Astrocyte of the spinal cord (primary cell): ENCODE measurements around the gene ESYT2.
"Not testable (repeated sequence)": the region's sequence is repeated elsewhere in the genome, so short reads cannot be mapped to it uniquely, and the experiment has no call there.

Experiments used
- DNase-seq: peaks from one replicate; pipeline ENCODE4 v3.0.0; 2011; ENCODE audit warnings: low read depth, low spot score
- H3K4me3 ChIP-seq: 2 replicates; pipeline ENCODE4 v1.5.1; 2011; ENCODE audit warnings: low read depth, mild to moderate bottlenecking, low read length, moderate library complexity
- in situ Hi-C: cut with HindIII; loops from 2 replicates; pipeline ENCODE4 v1.10.0; 2017; ENCODE audit warnings: low sequenced_read_pairs
- TF ChIP-seq, protein P1 (sequence below): IDR thresholded peaks from 2 replicates; pipeline ENCODE4 v1.5.1; 2012; ENCODE audit warnings: low read depth, mild to moderate bottlenecking, low read length, inconsistent platforms

ESYT2 gene

DNA sequence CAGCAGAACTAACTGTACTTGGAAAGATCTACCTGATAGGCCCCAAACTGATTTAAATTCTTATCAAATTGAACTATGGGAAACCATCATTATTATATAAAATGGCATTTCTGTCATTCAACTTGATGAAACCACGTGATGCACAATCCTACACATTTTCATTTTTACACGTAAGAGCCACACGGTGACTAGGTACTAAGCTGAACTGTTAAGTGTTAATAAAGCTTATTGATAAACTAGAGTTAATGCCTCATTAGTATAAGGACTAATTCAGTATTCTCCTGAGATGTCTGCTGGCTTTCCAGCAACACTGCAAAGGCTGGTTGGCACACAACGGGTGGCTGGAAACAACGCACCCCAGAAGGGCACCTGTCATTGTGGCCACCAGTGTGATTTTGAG lies 129.3 kb downstream of the ESYT2 start:
- DNase-seq, result no peak
- TF ChIP-seq, protein P1, sequence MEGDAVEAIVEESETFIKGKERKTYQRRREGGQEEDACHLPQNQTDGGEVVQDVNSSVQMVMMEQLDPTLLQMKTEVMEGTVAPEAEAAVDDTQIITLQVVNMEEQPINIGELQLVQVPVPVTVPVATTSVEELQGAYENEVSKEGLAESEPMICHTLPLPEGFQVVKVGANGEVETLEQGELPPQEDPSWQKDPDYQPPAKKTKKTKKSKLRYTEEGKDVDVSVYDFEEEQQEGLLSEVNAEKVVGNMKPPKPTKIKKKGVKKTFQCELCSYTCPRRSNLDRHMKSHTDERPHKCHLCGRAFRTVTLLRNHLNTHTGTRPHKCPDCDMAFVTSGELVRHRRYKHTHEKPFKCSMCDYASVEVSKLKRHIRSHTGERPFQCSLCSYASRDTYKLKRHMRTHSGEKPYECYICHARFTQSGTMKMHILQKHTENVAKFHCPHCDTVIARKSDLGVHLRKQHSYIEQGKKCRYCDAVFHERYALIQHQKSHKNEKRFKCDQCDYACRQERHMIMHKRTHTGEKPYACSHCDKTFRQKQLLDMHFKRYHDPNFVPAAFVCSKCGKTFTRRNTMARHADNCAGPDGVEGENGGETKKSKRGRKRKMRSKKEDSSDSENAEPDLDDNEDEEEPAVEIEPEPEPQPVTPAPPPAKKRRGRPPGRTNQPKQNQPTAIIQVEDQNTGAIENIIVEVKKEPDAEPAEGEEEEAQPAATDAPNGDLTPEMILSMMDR, result no peak
- H3K4me3 ChIP-seq, result no peak overlapping the region
- in situ Hi-C loops, result no loop called here

DNA sequence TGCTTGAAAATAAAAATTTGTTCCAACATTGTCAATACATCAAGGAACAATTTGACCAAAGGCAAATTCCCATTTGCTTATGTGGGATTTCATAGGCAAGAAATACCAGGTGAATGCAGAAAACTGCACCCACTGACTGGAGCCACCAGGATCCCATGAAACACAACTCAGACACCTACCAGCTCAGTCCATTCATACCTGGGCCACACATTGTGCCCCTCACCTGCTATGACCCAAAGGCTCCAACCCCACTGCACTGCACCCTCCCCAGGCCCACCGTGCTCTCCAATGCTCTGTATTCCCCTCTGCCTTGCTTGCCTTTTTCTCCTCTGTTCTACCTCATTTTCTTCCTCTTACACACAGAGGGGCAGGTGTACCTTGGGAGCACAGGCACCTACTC lies 130.0 kb downstream of the ESYT2 start:
- no peak for DNase-seq
- H3K4me3 ChIP-seq, result no peak overlapping the region
- TF ChIP-seq, protein P1, result no peak
- in situ Hi-C loops, result no loop called here

DNA sequence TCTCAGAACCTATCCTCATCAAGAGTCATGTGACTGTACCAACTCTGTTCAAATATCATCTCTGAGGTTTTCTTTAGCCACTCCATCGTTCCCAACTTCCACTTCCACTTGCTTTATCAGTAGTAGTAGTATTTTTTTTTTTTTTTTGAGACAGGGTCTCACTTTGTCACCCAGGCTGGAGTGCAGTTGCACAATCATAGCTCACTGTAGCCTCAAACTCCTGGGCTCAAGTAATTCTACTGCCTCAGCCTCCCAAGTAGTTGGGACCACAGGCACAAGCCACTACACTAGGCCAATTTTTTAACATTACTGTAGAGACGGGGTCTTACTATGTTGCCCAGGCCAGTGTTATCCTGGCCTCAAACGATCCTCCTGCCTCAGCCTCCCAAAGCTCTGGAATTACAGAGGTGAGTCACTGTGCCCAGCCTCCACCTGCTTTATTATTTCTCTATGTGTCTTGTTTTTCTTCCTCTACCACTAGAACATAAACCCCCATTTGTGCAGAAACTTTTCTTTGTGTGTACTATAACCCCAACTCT lies 130.6 kb downstream of the ESYT2 start:
- in situ Hi-C loops, result no loop called here
- H3K4me3 ChIP-seq, result no peak overlapping the region
- TF ChIP-seq, protein P1, result no peak
- no peak for DNase-seq

DNA sequence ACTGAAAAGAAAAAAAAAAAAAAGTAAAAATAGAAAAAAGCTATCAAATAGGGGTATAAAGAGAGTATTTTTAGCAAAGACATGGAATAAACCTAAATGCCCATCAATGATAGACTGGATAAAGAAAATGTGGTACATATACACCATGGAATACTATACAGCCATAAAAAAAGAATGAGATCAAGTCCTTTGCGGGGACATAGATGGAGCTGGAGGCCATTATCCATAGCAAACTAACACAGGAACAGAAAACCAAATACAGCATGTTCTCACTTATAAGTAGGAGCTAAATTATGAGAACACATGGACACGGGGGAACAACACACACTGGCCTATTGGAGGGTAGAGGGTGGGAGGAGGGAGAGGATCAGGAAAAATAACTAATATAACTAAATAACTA lies 131.7 kb downstream of the ESYT2 start:
- DNase-seq, H3K4me3 ChIP-seq, in situ Hi-C loops: not testable (repeated sequence)

DNA sequence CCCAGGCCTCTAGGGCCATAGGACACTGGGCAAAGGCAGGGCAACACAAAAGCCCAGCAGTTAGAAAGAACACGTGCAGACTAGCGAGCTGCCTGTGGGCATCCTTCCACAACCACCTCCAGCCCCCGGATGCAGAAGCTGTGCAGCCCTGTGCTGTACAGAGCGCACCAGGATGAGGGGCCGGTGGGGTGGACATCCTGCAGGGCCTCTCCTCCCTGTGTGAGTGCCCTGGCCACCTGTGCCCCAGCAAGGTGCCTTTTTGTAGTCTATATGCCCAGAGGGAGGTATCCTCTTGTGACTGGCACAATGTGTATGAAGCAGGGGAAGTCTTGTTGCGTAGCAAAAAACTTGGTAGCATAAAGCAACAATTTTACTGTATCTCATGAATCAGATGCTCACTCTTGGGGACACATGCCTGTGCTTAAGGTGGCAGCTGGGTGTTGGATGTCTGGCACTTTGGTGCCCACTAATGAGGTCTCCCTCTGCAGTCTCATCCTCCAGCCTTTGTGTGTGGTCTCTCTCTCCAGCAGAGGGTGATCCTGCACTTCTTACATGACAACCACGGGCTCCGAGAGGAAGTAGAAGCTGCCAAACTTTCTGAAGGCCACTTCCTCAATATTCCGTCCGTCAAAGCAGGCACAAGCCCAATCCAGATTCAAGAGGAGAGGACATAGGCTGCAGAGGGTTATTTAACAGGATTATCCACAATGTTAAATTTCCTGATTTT lies 133.4 kb downstream of the ESYT2 start:
- in situ Hi-C loops, result no loop called here
- DNase-seq, result peak; percentile 80
- TF ChIP-seq, protein P1, result peak; percentile 72
- no peak overlapping the region for H3K4me3 ChIP-seq

DNA sequence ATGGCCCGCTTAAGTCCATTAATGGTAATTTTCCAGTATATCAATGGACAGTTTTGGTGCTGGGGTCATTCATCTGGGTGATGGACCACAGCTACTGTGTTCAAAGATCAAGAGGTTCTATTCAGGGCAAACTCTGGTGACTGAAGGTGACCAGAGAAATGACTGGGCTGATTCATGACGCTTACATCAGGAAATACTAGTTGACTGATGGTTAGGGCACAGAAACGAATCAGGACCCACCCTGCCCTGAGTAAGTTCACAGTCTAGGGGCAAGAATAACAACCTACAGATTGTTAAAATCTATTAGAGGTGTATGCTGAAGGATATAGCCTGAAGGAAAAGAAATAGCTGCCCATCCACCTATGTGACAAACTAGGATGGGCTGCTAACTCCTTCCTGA lies 134.3 kb downstream of the ESYT2 start:
- no peak overlapping the region for H3K4me3 ChIP-seq
- in situ Hi-C loops, result no loop called here

DNA sequence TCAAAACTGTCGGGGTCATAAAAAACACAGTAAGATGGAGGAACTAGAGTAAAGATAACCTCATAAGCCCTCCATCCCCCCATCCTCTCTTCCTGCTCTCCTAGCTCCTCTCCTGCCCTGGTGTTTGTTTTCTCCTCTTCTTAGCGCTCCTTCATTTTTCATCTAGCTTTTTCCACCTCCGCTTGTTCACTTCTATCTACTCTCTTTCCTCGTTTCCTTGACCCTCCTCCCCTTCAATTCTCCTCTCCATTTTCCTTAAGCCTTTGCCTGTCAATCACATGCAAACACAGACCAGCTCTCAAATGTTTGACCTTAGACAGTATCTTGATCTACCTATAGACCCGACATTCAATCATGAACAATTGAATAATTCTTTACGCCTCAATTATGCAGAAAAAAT lies 134.7 kb downstream of the ESYT2 start:
- TF ChIP-seq, protein P1, result no peak
- DNase-seq, result no peak
- in situ Hi-C loops, result no loop called here
- no peak overlapping the region for H3K4me3 ChIP-seq

More for the DNA sequence above, 134.3 kb downstream of the ESYT2 start:
- no peak for DNase-seq
- TF ChIP-seq, protein P1, result no peak
